H1 (cell line): ENCODE measurements around the gene RPS6KA2. TPM values are rescaled to one million over a fixed set of nuclear protein-coding genes. Genes with fewer than 3 reads are reported as not detected.

Source experiments
- CHD1 ChIP-seq: IDR thresholded peaks from 2 replicates; pipeline ENCODE4 v1.6.1; 2012; ENCODE audit warnings: low read depth, low read length, improper control_type of control experiment
- CHD2 ChIP-seq: IDR thresholded peaks from 2 replicates; pipeline ENCODE4 v1.6.1; 2012; ENCODE audit warnings: low read length, improper control_type of control experiment
- HDAC6 ChIP-seq: IDR thresholded peaks from one replicate; pipeline ENCODE4 v1.7.1; 2012; ENCODE audit warnings: low read depth, mild to moderate bottlenecking, inconsistent platforms, low read length, moderate library complexity
- JUN ChIP-seq: IDR thresholded peaks from 2 replicates; pipeline ENCODE4 v1.6.1; 2011; ENCODE audit warnings: low read depth, mild to moderate bottlenecking, improper control_type of control experiment, low read length
- SRF ChIP-seq: IDR thresholded peaks from 2 replicates; pipeline ENCODE4 v1.6.1; 2011; ENCODE audit warnings: mild to moderate bottlenecking, low read depth, low read length, moderate library complexity
- SUZ12 ChIP-seq: fragments of 200-600 bp; sonication (generic); IDR thresholded peaks from 2 replicates; pipeline ENCODE4 v1.6.1; 2012; ENCODE audit warnings: mild to moderate bottlenecking, inconsistent platforms, low read length, moderate library complexity, mixed read lengths
- TBP ChIP-seq: IDR thresholded peaks from 2 replicates; pipeline ENCODE4 v1.6.1; 2011; ENCODE audit warnings: low read depth, low read length, improper control_type of control experiment
- polyA plus RNA-seq, 7 experiments: library from polyadenylated mRNA; depleted of rRNA in 3 of 7; stranded (reverse) in 5 of 7; unstranded in 2 of 7; fragments of >200 nt in 5 of 7; fragments of 200-250 nt in 2 of 7; gene quantifications; 1 replicate in 5 of 7; 2 replicates in 1 of 7; 4 replicates in 1 of 7; pipeline versions ENCODE4 v1.2.1 to v1.2.3, GENCODE V29; 2011 to 2013; ENCODE audit warnings: missing spikeins in 2 of 7, mixed read lengths in 2 of 7
- total RNA-seq: library from RNA; stranded (reverse); fragmentation: NEBNext Ultra II Directional; extraction: Animal tissue kit (Norgen Biotek cat#: 25700); gene quantifications from 2 replicates; pipeline ENCODE4 v1.2.1, GENCODE V29; 2021

Gene RPS6KA2
- total and polyA plus RNA-seq, 2 of the 8 experiments (the other 6 are each of a cell fraction or from before 2014, with no cell fraction given) = 8.8 to 25.7 TPM

DNA sequence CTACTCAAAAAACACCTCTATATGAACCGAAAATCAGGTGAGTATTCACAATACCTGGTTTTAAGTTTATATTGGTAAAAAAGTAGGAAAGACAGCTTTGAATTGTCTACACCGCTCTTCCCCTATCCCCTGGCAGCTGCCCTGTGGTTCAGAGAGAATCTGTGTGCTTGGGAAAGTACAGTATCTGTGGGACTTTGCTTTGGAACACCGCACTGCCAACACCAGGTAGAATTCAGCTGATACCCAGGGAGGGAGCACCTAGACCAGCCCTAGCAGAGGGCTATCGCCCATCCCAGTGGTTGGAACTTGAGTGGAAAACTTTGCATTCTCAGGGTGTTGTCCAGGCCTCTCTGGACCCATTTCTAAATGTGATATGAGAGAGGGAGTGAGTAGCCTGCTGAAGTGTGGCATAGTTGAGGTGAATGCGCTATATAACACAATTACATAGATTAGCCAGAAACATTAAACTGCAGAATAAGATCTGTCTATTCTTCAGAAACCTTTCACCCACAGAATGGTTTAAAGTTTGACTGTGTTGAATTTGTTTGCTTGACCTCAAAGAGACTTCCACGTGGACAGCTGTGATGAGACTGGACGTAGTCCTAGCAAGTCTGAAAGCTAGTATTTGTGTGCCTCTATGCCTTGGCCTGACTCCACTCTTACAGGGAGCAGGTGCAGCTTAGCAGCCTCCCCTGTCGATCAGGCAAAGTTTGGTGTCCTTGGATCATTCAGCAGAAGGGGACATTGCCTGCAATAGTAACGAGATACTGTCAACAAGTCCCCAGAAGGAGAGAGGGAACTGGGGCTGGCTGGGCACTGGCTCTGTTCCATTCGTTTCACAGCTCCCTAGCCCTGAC, 232.8 kb downstream of the RPS6KA2 start (continued):
- TF ChIP-seq SUZ12 = no peak
- no peak for TF ChIP-seq CHD2
- no peak for TF ChIP-seq SRF
- TF ChIP-seq CHD1 = no peak
- no peak for TF ChIP-seq HDAC6
- no peak for TF ChIP-seq TBP
- TF ChIP-seq JUN = no peak
